ENCODE results near the gene PHOX2A.
"Not testable (repeated sequence)": the region's sequence is repeated elsewhere in the genome, so short reads cannot be mapped to it uniquely, and the experiment has no call there.

Gene PHOX2A
- 0 reads per million in 4 experiments for total RNA-seq

DNA sequence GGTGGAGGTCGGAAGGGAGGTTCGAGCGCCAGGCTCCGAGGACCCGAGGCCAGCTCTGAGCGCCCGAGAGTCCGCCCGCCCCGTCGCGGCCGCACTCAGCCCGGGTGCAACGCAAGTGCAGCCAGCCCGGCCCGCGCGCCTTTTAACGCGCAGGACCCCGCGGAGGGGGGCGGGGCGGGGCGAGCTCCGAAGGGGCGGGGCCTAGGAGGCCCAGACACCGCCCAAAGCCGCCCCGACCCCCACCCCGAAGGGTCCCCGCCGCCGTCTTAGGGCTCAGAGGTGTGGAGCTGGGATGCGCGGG lies at the start of gene PHOX2A:
TSS of gene PHOX2A (minus strand) at position 117 of the 301 bp plus-strand sequence. CDS start 172 bp downstream, outside the sequence.
- no peak for DNase-seq

DNA sequence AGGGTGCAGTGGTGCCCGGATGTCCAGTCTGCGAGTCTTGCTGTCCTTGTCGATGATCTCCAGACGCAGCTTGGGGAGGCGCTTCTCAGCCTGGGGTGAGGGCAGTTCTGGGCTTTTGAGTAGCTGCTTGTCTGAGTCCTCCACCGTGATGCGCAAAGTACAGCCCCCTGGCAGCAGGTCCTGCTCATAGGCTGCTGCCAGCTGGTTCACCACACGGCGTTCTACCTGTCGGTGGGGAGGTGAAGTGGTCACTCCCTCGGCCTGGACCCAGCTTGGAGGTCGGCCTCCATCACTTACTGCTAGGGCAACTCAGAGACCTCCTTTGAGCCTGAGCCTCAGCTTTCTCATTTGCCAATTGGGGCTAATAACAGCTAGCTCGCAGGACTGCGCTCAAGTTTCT lies 49.4 kb upstream of the PHOX2A start:
- no peak for DNase-seq

DNA sequence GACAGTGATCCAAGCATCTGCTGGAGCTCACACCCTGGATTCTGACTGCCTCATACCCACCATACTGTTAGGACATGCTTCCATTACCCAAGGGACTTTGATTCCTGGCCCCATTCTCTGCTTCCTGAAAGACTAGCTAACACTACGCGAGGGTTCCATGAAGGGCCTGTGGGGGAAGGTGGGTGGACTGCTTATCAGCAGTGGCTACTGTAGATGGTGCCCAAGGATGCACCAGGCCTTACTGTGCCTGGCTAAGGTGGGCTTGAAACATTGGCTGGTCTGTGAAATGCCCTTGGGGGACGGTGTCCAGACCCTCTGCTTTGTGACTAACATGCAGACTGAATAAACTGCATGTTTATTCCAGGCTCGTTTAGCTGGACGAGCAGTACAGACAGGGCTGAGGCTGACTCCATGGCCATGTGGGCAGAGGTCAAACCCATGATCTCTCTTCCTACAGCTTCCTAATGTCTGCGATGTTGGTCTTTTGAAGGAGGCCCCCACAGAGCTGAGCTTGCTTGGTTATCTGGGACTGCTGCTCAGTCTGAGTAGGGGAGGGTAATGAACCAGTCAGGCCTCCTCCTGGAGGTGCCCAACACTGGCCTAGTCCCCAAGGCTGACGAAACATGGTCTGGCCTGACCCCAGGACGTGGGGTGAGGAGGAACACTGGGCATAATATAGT lies 48.3 kb upstream of the PHOX2A start:
- DNase-seq, result no peak

DNA sequence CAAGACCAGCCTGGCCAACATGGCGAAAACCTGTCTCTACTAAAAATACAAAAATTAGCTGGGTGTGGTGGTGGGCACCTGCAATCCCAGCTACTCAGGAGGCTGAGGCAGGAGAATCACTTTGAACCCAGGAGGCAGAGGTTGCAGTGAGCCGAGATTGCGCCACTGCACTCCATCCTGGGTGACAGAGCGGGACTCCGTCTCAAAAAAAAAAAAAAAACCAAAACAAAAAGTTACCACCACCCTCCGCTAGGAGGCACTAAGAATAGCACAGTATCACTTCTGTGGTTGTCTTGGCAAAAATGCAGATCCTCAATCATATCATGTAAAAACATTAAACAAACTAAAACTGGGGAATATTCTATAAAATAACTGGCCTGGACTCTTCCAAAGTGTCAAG lies 46.8 kb upstream of the PHOX2A start:
- not testable (repeated sequence) for DNase-seq

DNA sequence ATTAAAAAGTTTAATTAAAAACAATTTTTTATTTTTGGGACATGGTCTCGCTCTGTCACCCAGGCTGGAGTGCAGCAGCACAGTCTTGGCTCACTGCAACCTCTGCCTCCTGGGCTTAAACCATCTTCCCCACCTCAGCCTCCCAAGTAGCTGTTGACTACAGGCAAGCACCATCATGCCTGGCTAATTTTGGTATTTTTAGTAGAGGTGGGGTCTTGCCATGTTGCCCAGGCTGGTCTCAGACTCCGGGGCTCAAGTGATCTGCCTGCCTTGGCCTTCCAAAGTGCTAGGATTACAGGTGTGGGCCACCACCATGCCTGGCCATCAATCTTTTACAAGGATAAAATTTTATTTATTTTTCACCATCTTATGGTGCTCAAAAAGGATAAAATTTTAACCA lies 43.3 kb upstream of the PHOX2A start:
- DNase-seq, result no peak

DNA sequence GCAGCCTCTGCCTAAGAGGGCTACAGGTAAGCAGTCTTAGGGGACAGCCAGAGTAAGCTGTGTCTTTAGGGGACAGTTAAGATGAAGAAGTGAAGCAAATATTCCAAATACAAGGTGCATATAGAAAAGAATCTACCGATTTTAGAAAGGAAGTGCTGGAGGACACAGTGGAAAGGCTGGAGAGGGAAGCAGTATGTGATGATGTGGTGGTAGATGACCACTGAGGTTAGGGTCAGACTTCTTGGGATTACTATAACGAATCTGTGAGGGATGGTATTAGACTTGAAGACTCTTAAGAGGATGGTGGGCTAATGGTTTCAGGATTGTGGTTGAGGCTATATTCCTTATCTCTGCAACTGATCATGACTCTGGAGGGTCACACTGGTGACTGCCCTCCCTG lies 40.0 kb upstream of the PHOX2A start:
- no peak for DNase-seq

DNA sequence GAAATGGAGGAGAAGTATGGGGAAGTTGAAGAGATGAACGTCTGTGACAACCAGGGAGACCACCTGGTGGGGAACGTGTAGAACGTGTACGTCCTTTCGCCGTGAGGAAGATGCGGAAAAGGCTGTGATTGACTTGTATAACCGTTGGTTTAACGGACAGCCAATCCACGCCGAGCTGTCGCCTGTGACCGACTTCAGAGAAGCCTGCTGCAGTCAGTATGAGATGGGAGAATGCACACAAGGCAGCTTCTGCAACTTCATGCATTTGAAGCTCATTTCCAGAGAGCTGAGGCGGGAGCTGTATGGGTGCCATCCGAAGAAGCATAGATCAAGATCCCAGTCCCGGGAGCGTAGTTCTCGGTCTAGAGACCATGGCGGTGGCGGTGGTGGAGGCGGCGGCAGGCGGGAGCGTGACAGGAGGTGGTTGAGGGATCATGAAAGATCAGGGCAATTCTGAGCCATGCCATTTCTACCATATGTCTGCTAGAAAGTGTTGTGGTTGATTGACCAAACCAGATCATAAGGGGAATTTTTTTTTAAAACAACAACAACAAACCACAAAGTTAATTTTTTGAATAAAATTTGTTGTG lies 36.8 kb upstream of the PHOX2A start:
- no peak for DNase-seq

DNA sequence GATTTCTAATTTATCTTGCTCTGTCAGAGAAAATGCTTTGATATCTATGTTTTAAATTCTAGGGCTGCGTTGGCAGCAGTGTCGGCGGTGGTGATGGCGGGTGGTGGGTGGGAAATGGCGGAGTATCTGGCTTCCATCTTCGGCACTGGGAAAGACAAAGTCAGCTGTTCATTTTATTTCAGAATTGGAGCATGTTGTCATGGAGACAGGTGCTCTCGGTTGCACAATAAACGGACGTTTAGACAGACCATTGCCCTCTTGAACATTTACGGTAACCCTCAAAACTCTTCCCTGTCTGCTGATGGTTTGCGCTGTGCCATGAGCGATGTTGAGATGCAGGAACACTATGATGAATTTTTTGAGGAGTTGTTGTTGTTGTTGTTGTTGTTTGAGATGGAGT lies 36.1 kb upstream of the PHOX2A start:
- DNase-seq, result no peak

DNA sequence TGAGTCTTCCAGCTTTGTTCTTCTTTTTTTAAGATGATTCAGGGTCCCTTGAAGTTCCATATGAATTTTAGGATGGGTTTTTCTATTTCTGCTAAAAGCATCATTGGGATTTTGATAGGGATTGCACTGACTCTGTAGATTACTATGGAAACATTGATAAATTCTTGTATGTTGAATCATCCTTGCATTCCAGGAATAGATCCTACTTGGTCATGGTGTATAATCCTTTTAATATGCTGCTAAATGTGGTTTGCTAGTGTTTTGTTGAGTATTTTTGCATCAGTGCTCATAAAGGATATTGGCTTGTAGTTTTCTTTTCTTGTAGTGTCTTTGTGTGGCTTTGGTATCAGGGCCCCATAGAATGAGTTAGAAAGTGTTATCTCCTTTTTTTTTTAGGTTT lies 34.9 kb upstream of the PHOX2A start:
- DNase-seq, result no peak

DNA sequence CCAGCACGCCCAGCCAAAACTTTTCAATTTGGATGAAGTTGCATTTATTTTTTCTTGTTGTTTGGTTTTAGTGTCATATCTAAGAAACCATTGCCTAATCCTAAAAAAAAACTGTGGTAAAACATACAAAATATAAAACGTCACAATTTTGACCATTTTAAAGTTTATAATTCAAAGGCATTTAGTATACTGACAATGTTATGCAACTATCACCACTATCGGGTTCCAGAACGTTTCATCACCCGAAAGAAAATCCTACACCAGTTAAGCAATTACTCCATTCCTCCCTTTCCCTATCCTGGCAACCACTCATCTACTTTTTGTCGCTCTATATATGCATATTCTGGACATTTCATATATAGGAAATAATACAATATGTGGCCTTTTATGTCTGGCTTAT lies 30.5 kb upstream of the PHOX2A start:
- no peak for DNase-seq

DNA sequence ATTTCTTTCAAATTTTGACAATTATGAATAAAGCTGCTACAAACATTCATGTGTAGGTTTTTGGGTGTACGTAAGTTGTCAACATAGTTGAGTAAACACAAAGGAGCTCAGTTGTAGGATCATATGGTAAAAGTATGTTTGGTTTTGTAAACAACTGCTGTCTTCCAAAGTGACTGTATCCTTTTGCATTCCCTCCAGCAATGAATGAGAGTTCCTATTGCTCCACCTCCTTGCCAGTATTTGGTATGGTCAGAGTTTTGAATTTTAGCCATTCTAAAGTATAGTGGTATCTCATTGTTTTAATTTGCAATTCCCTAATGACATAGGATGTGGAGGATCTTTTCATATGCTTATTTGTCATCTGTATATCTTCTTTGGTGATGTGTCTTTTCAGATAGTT lies 28.0 kb upstream of the PHOX2A start:
- DNase-seq, result no peak

DNA sequence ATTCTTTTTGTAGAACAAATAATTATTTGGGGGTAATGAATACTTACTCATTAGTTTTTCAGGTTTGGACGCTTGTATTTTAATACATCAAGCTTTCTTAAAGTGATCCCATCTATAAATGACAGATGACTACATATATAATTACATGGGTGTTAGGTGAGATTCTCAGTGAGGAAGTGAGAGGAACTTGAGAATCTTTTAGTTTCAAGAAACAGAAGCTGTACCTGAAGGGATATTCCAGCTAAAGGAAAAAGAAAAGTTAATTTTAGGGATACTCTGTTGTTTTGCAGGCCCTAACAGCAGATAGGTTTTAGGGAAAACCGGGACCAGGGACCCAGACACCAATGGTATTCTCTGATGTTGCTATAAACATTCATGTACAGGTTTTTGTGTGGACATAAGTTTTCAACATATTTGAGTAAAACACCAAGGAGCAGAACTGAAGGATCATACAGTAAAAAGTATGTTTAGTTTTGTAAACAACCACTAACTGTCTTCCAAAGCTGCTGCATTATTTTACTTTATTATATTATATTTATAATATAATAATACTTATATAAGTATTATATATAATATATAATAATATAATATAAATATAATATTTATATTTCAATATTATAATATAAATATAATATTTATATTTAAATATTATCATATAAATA lies 24.1 kb upstream of the PHOX2A start:
- no peak for DNase-seq

DNA sequence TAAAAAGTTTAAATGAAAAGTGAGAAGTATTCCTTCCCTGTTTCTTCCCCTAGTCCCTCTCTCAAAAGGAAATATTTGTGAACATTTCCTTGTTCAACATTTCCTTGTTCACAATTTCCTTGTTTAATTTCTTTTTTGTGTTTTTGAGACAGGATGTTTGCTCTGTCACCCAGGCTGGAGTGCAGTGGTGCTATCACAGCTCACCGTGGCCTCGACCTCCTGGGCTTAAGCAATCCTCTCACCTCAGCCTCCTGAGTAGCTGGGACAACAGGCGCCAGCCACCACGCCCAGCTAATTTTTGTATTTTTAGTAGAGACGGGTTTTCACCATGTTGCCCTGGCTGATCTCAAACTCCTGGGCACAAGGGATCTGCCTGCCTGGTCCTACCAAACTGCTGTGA lies 23.0 kb upstream of the PHOX2A start:
- not testable (repeated sequence) for DNase-seq

DNA sequence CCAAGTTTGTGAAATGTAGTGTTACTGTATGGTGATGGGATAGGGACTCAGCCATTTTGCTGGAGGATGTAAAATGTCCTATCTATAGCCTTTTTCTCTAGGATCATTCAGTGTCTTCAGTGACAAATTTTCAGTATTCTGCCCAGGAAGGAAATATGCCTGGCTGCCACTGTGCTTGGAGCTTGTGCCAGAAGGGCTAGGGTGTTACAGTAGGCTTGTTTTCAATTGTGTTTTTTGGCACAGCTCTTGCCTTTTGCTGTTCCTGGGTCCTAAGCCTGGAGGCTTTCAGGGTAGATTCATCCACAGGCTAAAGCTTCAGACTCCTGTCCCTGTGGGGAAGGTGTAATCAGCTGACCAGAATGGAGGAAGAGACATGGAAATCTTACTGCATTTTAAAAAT lies 22.0 kb upstream of the PHOX2A start:
- no peak for DNase-seq

DNA sequence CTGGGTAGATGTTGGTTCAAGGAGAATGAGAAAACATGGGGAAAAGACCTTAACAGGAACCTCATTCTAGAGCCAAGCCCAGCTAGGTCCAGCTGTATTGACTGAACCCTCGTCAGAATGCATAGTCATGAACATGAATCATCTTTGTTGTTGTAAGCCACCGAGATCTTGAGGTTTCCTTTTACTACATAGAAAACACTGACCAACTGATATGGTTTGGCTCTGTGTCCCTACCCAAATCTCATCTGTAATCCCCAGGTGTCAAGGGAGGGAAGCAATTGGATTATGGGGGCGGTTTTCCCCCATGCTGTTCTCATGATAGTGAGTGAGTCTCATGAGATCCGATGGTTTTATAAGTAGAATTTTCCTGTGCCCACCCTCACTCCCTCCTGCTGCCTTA lies 19.4 kb upstream of the PHOX2A start:
- no peak for DNase-seq

DNA sequence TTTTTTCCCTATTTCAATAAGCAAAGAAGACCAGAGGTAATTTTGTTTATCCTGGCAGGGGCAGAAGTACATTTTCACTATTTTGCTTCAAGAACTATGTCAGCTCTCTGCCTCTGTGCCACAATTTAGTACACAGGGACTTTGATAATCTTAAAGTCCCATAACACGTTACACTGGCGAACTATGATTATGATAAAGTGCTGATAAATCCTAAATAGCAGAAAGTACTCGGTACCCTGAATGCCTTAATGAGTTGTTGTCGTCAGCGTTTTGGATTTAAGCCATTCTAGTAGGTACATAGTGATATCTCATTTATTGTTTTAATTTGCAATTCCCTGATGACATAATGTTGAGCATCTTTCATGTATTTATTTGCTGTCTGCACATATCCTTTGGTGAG lies 16.6 kb upstream of the PHOX2A start:
- no peak for DNase-seq

DNA sequence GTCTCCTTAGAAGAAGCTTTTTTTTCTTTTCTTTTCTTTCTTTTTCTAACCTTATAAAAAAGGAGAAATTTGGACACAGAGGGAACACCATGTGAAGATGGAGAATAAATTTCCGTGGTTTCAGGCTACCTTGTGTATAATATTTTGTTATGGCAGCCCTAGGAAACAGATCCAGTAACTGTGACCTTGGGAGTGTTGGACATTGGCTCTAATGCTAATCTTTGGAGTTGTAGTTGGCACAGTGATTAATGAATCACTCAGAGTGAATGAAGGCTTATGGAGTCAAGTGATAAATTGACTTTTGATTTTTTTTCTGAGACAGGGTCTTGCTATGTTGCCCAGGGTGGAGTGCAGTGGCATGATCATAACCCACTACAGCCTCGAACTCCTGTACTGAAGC lies 15.5 kb upstream of the PHOX2A start:
- no peak for DNase-seq

DNA sequence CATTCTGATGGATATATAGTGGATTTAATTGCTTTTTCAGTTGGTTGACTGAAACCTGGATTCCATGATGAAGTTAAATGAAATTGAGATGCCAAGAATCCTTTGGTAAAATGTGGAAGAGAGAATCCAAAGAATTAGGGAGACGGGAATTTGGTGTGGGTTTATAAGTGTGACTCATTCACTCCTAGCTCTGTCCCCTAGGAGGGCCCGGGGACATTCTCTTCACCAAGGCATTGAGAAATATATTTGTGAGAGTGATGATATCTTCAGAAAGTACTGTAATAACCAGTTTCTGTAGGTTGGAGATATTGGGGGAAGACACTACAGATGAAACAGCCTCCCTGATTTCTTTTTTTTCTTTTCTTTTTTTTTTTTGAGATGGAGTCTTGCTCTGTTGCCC lies 13.6 kb upstream of the PHOX2A start:
- no peak for DNase-seq

DNA sequence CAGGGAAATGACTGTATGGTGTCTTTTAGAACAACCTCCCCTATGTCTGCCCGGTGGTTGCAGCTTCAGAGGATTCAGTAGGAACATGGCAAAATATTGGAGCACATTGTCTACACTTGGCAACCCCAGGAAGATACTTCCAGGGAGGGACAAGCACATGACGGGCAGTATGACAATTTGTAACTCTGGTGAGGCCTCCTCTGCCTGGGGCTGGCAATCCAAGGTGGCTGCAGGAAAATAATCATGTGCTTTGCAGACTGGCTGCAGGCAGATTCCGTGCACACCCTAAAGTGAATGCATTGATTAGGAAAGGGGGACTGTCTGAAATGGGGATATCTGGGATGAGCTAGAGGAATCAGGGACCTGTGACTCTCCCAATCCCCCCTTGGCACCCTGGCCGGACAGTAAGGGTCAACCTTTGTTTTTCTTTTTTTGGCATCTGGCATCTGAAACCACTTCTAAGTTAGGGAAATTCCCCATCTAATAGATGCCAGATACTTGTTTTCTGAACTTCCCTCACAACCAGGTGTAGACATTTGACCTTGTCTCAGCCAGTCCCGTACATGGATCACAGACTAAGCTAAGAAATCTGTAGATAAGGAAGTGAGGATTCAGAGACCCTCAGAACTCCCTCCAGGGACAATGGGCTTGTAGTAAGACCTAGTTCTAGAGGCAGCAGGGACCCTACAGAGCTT lies 10.5 kb upstream of the PHOX2A start:
- DNase-seq, result no peak

DNA sequence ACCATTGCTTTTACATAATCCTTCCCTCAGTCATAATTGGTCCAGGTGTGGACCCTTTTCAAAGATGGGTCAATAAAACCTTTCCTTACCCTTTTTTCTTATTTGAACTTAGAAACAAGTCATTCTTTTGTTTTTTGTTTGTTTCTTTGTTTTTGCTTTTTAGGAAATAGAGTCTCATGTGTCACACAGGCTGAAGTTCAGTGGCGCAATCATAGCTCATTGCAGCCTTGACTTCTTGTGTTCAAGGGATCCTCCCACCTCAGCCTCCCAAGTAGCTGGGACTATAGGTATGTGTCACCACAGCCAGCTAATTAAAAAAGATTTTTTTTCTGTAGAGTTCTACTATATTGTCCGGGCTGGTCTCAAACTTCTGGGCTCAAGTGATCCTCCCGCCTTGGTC lies 9.4 kb upstream of the PHOX2A start:
- no peak for DNase-seq

DNA sequence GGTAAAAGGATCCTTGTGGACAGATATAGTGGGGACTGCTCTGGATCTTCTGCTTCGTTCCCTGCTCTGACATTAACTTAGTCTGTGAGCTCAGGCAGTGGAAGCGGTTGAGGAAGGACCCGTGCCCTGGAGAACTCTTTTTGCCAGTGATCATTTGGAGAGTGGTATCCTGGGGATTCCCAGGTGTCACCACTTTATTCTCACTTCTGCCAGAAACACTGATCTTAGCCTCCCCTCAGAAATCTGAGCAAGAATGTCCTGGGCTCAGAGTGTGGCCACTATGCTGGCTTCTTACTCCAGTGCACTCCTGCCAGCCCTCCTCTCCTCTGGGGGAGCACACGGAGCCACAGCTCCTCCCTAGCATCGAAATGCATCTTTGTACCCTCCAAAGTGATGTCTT lies 7.6 kb upstream of the PHOX2A start:
- DNase-seq, result no peak

DNA sequence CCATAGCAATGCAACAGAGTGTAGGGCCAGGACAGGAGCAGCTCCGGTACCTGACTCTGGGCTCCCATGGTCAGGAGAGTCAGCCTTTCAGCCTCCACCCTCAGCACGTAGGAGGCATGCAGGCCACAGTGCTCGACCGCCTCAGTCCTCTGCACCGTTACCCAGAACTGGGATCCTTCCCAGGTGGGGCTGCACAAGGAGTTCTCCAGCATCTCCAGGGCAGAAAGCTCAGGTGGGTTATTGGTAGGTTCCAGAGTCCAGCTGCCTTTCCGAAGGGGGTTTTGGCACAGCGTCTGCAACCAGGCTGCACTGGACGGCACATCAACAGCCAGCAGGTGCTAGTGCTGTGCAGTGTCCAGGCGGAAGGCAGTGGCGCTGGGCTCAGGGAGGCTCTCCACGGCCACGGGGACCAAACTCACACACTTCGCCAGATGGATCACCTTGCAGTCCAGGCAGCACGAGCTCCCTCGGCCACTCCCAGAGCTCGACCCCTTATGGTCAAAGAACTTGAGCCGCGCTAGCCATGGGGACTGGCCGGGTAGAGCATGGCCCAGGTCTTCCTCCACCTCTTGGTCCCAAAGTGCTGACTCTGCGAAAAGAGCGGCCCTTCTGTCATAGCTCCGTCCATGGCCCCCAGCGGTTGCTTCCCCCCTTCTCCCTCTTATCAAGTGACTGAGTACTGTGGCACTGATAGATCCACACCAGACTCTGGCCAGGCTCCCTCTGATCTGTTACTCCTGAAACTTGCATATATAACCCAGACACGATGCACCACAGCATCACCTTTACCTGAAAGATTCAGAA lies 6.9 kb upstream of the PHOX2A start:
- no peak for DNase-seq

DNA sequence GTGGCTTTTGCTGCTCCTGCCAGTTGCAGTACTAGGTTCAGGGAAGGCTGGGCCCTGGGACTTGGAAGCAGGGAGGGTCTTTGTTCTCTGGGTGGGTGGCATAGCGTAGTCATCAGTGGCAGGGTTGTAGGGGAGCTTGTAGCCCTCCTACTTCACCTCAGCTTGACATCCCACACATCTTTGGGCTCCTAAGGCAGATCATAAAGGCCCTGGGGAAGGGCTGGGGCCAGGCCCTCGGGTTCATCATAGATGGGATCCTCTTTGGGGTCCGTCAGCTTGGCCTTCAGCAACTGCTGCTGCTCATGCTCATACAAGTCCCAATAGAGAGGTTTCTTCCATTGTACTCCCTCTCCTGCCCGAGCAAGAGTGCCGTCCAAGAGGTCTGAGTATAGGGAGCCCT lies 6.0 kb upstream of the PHOX2A start:
- no peak for DNase-seq

Measured in effector CD8-positive, alpha-beta T cell (primary cell).